Astrocyte of the cerebellum (primary cell): ENCODE data around the gene HARBI1.

Experiments
- DNase-seq: peaks from one replicate; pipeline ENCODE4 v3.0.0-alpha.2; 2011; ENCODE audit warnings: low read depth
- H3K4me3 ChIP-seq: 2 replicates; pipeline ENCODE4 v1.5.1; 2011; ENCODE audit warnings: mild to moderate bottlenecking, low read depth, low read length, moderate library complexity
- CTCF ChIP-seq: IDR thresholded peaks from 2 replicates; pipeline ENCODE4 v1.5.1; 2012; ENCODE audit warnings: low read length, low read depth, moderate library complexity, mild to moderate bottlenecking; ENCODE audit errors: missing control alignments
- in situ Hi-C: cut with HindIII; loops from 2 replicates; pipeline ENCODE4 v1.10.0; 2017; ENCODE audit warnings: low sequenced_read_pairs

HARBI1 gene

GRCh38 chr11:46577058-46577457, 40.0 kb downstream of the HARBI1 start:
- TF ChIP-seq CTCF, result no peak
- in situ Hi-C loops, result no loop called here
- DNase-seq, result no peak
- H3K4me3 ChIP-seq, result no peak overlapping the region

- no peak for TF ChIP-seq CTCF
- no peak for DNase-seq
- H3K4me3 ChIP-seq, result no peak overlapping the region
- in situ Hi-C loops, result no loop called here
Observed at GRCh38 chr11:46574656-46575055, 42.4 kb downstream of the HARBI1 start.

GRCh38 chr11:46570790-46571398, 46.1 kb downstream of the HARBI1 start:
- no peak overlapping the region for H3K4me3 ChIP-seq
- TF ChIP-seq CTCF, result no peak
- in situ Hi-C loops, result no loop called here
- DNase-seq, result no peak

- no peak overlapping the region for H3K4me3 ChIP-seq
- in situ Hi-C loops, result no loop called here
- DNase-seq, result no peak
- TF ChIP-seq CTCF, result no peak
Observed at GRCh38 chr11:46565232-46565840, 51.7 kb downstream of the HARBI1 start.

DNA sequence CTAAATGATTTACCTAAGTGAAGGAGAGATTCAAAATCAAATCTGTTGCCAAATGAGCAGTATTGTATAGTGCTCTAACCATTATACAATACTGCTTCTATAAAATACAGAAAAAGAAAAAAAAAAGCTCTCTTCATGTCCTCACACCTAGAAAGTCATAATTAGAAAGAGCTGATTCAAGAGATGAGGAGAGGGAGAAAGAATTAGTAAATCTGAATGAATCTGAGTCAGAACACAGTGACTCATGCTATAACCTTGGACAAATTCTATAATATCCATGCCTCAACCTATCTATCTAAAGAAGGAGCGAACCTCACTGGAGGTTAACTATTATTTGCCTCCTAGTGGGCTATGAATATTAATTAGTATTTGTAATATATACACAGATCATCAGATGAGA, 52.6 kb downstream of the HARBI1 start:
- no peak for DNase-seq
- no peak for TF ChIP-seq CTCF
- in situ Hi-C loops, result no loop called here
- no peak overlapping the region for H3K4me3 ChIP-seq

- no peak overlapping the region for H3K4me3 ChIP-seq
- in situ Hi-C loops, result no loop called here
- DNase-seq, result no peak
- TF ChIP-seq CTCF, result no peak
Observed at GRCh38 chr11:46562527-46562926, 54.5 kb downstream of the HARBI1 start.
